Stimulated activated CD4-positive, alpha-beta T cell treated with anti-CD3 and anti-CD28 coated beads, TNF-alpha, amount 100 ng/mL, for 48 hours (primary cell): Measurements from ENCODE around the gene LHX4.

Source experiments
- DNase-seq, 3 donors: peaks; one replicate each; pipeline ENCODE4 v3.0.0-alpha.2; 2020; ENCODE audit warnings: low read depth in 3 of 3

LHX4 gene

DNA sequence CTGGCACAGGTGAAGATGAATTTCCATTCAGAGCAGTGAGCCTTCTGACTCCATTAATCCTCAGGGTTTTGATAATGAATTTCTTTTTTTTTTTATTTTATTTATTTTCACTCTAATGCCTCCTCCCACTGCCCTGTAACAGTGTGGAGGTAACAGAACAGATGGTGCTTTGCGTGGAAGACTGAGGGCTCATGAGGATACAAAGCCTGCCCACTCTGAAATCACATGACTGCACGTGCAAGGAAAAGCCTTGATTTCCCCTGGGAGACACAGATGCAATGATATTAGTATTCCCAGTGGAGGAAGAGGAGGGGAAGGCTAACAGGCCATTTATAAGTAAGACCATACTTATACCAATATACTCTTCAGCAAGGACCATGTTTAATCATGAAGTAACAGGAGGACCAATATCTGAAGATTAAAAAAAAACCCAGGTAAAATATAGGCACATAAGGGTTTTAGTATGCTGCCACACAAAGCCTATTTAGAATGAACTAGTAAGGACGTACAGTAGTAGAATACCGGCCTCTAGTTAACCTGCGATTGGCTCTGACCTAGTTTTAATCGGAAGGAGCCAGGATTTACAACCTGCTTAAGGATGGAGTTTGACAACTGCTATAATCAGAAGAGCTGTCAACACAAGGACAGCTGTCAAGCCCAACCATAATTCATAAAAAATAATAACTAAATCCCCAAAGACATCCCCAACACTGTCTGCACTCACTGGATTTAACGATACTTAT lies 69.6 kb downstream of the LHX4 start:
- no peak for DNase-seq

DNA sequence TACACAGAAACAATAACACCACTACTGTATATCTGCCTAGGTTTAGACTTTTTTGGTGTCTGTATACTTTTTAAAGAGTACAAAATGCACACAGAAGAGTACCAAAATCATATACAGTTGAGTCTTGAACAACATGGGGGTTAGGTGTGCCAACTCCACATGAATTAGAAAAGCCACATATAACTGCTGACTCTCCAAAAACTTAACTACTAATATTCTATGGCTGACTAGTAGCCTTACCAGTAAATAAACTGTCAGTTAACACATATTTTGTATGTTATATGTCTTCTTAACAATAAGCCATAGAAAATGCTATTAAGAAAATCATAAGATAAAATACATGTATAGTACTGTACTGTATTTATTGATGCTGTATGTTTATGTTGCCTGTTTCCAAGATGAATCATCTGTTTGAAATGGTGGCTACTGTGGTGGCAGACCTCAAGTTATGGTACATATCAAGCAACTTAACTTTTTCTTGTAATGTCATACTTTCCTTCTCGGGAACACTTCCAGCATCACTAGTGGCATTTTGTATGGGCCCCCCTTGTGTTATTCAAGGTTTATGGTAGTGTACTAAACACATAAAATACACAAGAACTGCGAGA lies 71.2 kb downstream of the LHX4 start:
- DNase-seq = no peak

DNA sequence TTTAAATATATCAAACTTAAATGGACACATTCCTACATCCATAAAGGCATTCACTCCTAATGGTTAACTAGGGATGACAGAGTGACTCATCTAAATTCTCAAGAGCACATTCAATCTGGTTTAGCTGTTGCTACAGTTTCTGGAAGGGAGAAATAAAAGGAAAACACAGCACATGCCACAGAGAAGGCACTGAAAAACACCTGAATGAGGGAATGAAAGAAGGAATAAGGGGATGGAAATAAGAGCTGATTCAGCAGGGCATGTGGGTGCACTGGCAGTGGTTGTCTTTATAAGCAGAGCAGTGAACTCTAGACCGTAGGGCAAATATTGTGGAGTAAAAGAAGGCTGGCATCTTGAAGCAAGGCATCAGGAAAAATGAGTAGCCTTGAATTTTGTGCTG lies 79.3 kb downstream of the LHX4 start:
- DNase-seq = no peak

DNA sequence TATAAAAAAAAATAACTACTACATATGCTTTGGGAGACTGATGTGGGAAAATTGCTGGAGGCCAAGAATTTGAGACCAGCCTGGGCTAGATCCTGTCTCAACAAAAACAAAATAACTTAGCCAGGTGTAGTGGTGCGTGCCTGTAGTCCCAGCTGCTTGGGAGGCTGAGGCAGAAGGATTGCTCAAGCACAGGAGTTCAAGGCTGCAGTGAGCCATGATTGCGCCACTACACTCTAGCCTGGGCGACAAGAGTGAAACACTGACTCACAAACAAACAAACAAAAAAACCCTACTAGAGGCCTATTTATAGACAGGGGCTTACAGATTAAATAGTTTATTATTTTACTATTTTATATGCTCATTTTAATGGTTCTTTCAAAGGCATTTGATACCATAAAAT lies 80.0 kb downstream of the LHX4 start:
- DNase-seq = no peak

DNA sequence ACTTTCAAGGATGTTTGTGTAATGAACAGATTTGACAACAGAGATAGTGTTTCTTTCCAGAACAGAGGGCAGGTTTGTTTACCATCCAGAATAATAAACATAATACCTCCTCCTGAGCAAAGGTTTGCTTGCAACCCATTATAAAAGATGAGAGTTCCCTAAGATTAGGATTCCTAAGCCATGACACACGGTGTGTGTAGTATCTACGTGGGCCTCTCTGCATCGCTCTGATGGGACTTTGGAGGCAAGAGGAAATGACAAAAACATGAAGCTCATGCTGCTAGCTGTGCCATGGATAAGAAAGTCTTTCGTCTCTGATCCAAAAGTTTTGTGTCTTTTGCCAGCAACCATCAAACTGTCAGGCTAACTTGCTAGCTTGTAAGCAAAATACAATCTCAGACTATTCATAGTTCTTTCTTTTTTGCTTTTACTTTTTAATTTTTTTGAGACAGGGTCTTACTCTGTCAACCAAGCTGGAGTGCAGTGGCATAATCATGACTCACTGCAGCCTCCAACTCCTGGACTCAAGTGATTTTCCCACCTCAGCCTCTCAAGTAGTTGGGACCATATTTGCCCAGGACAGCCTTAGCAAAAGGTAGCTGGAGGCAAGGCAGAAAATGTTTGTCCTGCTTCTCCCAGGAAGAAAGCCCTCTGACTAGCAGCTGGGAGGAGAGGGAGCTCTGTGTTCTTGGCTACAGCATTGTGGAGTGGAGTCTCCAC lies 81.1 kb downstream of the LHX4 start:
- no peak for DNase-seq

DNA sequence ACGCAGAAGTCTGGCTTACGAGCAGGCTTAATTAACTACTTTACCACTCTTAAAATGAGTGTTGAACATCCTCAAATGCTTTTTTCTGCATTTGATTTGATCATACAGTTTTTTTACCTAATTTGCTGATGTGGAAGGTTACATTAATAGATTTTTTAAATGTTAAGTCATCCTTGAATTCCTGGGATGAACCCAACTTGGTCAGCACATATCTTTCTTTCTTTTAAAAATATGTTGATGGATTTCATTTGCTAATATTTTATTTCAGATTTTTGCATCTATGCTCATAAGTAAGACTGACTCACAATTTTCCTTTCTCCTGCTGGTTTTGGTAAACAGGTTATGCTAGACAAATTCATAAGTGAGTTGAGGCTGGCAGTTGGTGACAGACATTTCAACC lies 82.9 kb downstream of the LHX4 start:
- DNase-seq = no peak

DNA sequence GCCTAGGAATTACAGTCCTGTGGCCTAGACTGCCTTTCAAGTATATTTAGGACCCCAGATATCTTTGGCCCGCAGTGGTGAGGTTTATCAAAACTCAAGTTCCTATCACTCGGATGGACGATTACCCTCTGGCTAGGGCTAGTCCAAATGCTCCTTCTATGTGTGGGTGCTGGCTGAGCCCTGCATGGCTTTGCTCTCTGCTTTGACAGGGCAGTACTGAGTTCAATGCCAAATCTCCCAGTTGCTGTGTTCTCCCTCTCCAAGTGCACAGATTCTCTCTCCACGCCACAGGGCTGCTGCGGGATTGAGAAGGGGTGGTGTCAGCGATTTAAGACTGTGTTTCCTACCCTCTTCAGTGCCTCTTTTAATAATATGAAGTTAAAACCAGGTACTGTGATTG lies 97.0 kb downstream of the LHX4 start:
- no peak for DNase-seq
